GM19467 (cell line): ENCODE data around the gene NRGN.

ENCODE experiments used
- ATAC-seq: cut with Tn5 transposase; IDR thresholded peaks from one replicate; pipeline ENCODE4 v1.9.1; 2021; ENCODE audit warnings: mild to moderate bottlenecking, moderate library complexity; ENCODE audit not compliant: unreplicated experiment

NRGN gene

DNA sequence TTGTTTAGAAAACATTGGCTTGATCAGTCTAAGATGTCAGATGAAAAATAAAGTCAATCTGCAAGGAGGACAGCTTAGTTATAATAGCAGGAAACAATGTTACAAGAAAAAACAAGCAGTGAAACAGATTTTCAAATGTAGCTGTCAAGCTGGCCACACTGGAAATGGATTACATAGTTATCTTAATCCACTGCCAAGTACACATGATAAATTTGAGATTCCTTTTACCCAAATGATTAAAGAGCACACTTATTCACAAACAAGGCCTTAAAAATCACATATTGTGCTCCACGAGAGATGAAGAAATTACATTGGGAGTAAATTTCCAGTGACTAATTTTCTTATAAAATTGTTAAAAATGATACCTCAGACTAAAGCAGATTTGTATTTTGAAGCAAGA is 39.8 kb downstream of the NRGN start:
- no peak for ATAC-seq

DNA sequence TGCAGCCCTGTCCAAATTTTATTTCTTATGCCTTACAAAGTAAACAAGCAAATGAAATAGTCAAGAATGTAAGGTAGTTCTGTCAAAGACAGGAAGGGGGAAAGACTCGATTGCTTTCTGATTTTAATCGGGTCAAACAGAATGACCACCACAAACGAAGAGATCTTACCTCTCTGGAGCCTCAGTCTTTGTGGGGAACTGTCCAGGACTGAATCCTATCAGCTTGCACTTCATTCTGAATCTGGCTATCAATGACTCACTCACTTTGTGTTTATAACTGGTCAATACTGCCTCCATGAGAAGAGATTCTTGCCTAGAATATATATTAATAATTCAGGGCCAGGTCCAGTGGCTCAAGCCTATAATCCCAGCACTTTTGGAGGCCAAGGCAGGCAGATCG is 43.3 kb downstream of the NRGN start:
- ATAC-seq = no peak

DNA sequence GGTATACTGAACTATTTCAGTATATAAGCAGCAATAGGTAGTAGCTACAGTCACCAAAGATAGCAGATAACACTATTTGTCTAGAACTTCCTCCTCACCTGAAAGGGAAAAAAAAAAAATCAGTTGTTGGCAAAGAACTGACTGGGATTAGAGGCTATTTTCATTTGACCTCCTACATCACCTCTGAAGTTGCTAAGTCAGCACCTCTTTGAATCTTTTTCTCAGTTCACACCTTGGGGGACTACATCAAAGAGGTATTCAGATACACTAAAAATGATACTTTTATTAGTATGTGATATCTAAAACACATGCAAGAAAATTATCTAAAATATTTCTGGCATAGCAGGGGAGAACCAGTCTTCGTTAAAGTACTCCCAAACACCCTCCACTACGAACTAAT is 44.3 kb downstream of the NRGN start:
- ATAC-seq = no peak

DNA sequence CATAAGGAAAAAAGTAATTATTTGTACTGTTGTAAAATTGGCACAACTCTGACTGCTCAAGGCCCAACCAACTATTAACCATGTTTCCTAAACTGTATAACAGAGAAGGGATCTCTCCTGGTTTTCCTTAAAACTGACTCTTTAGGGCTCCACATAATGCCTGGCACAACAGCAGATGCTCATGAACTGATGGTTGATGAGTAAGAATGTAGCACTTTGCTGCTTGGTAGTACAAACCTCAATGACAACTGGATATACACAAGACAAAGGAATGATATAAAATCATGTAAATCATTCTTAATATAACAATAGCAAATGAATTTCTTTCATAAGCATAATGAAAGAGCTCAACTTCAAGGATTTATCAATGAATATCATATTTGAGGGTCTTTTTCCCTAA is 48.8 kb downstream of the NRGN start:
- ATAC-seq = no peak

DNA sequence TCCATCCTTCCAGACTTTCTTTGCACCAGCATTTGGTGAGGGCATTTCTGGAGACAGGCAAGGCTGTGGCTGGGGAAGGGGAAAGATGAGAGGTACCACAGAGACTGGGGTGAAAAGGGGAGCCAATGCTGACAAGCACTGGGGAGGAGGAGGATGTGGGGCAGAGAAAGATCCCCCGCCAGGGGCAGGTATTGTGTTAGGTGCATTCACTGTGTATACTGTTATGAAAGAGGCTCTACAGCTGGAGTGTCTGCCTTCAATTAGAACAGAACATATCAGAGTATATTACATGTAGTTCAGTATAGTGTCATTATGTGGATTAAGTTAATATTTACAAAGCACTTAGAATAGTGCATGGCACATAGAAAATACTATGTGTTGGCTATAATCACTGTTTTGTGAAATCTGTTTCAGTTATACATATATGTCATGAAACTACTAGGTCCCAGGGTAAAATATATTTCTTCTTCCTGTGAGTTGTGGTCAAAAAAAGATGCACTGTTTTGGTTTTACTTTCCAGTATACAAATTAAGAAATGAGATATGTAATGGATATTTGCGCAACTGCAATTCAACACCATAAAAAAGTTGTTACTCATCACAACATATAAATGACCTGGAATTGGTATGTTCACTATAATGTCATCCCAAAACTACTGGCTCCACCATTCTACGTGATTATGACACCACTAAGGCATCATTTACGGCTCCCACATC is 52.0 kb downstream of the NRGN start:
- peak; percentile 58 for ATAC-seq

DNA sequence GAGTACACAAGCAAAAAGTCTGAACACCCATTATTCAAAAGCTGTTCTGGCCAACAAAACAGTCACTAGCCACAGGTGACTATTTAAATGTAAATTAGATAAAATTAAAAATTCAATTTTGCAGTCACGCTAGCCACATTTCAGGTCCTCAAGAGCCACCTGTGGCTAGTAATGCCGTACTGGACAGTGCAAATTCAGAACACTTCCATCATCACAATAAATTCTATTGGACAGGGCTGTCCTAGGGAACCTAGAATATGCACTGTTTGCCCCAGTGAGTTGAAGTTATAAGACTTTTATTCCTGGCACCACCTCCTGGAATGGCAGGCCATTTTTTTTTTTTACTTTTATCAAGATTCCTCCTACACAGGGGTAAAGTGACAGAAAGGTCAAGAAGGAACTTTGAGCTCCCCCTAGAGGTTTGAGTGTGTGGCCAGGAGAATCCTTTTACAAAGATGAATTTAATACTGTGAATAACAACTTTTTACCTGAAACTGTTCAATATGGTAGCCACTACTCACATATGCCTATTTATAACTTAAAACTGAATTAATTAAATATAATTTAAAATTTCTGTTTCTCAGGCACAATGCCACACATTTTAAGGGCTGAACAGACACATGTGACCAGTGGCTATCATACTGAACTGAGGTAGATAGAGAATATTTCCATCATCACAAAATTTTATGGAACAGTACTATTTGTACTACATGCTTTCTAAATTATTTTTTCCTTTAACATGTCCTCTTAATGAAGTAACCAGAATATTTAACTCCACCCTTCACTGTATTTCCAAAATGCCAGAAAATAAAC is 53.9 kb downstream of the NRGN start:
- no peak for ATAC-seq

DNA sequence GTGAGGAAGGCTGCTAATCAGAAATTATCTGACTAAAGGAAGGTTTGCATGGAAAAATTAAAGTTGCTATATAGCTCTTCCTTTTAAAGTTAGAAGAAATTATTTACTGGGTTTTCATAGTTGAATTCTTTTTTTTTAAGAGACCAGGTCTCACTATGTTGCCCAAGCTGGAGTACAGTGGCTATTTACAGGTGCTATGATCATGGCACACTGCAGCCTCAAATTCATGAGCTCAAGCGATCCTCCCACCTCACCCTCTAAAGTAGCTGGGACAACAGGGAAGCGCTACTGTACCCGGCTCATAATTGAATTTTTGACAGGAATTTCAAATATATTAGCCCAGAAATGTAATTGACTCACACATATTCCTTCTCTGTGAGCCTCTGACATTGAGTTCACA is 56.6 kb downstream of the NRGN start:
- ATAC-seq = no peak
